Mesenchymal stem cell (in vitro differentiated cells and primary cell): ENCODE results near the gene VSTM1. TPM values are rescaled to one million over a fixed set of nuclear protein-coding genes. Genes with fewer than 3 reads are reported as not detected.

Experiments used
- DNase-seq: peaks from one replicate; pipeline ENCODE4 v3.0.0-alpha.2; 2013
- H2AFZ ChIP-seq: one replicate; pipeline ENCODE4 v1.6.1; 2013; ENCODE audit warnings: low read depth, mild to moderate bottlenecking, control low read depth, inconsistent platforms, low read length, moderate library complexity
- H2AK5ac ChIP-seq: 2 replicates; pipeline ENCODE4 v1.6.1; 2013; ENCODE audit warnings: low read length, moderate library complexity, mild to moderate bottlenecking, inconsistent platforms; ENCODE audit not compliant: severe bottlenecking
- H2BK120ac ChIP-seq: one replicate; pipeline ENCODE4 v1.6.1; 2013; ENCODE audit warnings: low read depth, mild to moderate bottlenecking, inconsistent platforms, low read length, moderate library complexity
- H2BK12ac ChIP-seq, 2 experiments: one replicate each; pipeline ENCODE4 v1.6.1; 2013; ENCODE audit warnings: inconsistent platforms in 2 of 2, low read length in 2 of 2, mild to moderate bottlenecking in 2 of 2, moderate library complexity in 2 of 2, control low read depth in 1 of 2
- H2BK15ac ChIP-seq: one replicate; pipeline ENCODE4 v1.6.1; 2013; ENCODE audit warnings: mild to moderate bottlenecking, low read depth, inconsistent platforms; ENCODE audit not compliant: poor library complexity, severe bottlenecking
- H2BK5ac ChIP-seq: 2 replicates; pipeline ENCODE4 v1.6.1; 2013; ENCODE audit warnings: low read depth, mild to moderate bottlenecking, low read length, control low read depth, inconsistent platforms; ENCODE audit not compliant: poor library complexity, severe bottlenecking
- H3K14ac ChIP-seq, 2 experiments: one replicate each; pipeline ENCODE4 v1.6.1; 2013; ENCODE audit warnings: inconsistent platforms in 2 of 2, low read length in 2 of 2, control low read depth in 1 of 2, mild to moderate bottlenecking in 1 of 2, moderate library complexity in 1 of 2
- H3K18ac ChIP-seq, 2 experiments: one replicate each; pipeline ENCODE4 v1.6.1; 2013; ENCODE audit warnings: inconsistent platforms in 2 of 2, low read length in 2 of 2, control low read depth in 1 of 2, low read depth in 1 of 2, mild to moderate bottlenecking in 1 of 2
- H3K23ac ChIP-seq, 2 experiments: one replicate each; pipeline ENCODE4 v1.6.1; 2013; ENCODE audit warnings: inconsistent platforms in 2 of 2, low read length in 2 of 2, mild to moderate bottlenecking in 2 of 2, moderate library complexity in 2 of 2, control low read depth in 1 of 2
- H3K27ac ChIP-seq: 2 replicates; pipeline ENCODE4 v1.5.1; 2013; ENCODE audit warnings: mild to moderate bottlenecking, moderate library complexity, low read length, control low read depth, inconsistent platforms; ENCODE audit not compliant: poor library complexity, severe bottlenecking
- H3K27me3 ChIP-seq, 2 experiments: 2 replicates each; pipeline versions ENCODE4 v1.6.1 to v1.7.0; 2013; ENCODE audit warnings: low read length in 2 of 2, mild to moderate bottlenecking in 2 of 2, moderate library complexity in 2 of 2, control low read depth in 1 of 2, inconsistent platforms in 1 of 2; ENCODE audit not compliant: control insufficient read depth in 1 of 2, insufficient read depth in 1 of 2
- H3K36me3 ChIP-seq, 2 experiments: 2 replicates each; pipeline versions ENCODE4 v1.6.1 to v1.7.0; 2013; ENCODE audit warnings: low read length in 2 of 2, control low read depth in 1 of 2, inconsistent platforms in 1 of 2, low read depth in 1 of 2, mild to moderate bottlenecking in 1 of 2; ENCODE audit not compliant: insufficient read depth in 2 of 2, control insufficient read depth in 1 of 2
- H3K4ac ChIP-seq, 2 experiments: one replicate each; pipeline ENCODE4 v1.6.1; 2013; ENCODE audit warnings: inconsistent platforms in 2 of 2, low read length in 2 of 2, mild to moderate bottlenecking in 2 of 2, moderate library complexity in 2 of 2, control low read depth in 1 of 2, low read depth in 1 of 2
- H3K4me1 ChIP-seq: 2 replicates; pipeline ENCODE4 v1.6.1; 2013; ENCODE audit warnings: low read depth, low read length, control low read depth; ENCODE audit not compliant: control insufficient read depth, insufficient read depth
- H3K4me2 ChIP-seq: 2 replicates; pipeline ENCODE4 v1.6.1; 2013; ENCODE audit warnings: low read length, mild to moderate bottlenecking, inconsistent platforms; ENCODE audit not compliant: poor library complexity, severe bottlenecking
- H3K4me3 ChIP-seq, 2 experiments: 2 replicates each; pipeline versions ENCODE4 v1.5.1 to v1.7.0; 2013; ENCODE audit warnings: low read length in 2 of 2, mild to moderate bottlenecking in 2 of 2, control low read depth in 1 of 2, low read depth in 1 of 2; ENCODE audit not compliant: insufficient read depth in 1 of 2
- H3K79me1 ChIP-seq: replicated peaks from 2 replicates; pipeline ENCODE4 v1.6.1; 2013; ENCODE audit warnings: mild to moderate bottlenecking, control low read depth, low read length, inconsistent platforms; ENCODE audit not compliant: poor library complexity, severe bottlenecking
- H3K9ac ChIP-seq: 2 replicates; pipeline ENCODE4 v1.7.0; 2013; ENCODE audit warnings: mild to moderate bottlenecking, low read length, moderate library complexity
- H3K9me3 ChIP-seq: 2 replicates; pipeline ENCODE4 v1.7.0; 2013; ENCODE audit warnings: mild to moderate bottlenecking, low read length; ENCODE audit not compliant: control insufficient read depth
- H4K8ac ChIP-seq: one replicate; pipeline ENCODE4 v1.6.1; 2013; ENCODE audit warnings: inconsistent platforms, mild to moderate bottlenecking, low read length, moderate library complexity
- H4K91ac ChIP-seq: one replicate; pipeline ENCODE4 v1.6.1; 2013; ENCODE audit warnings: mild to moderate bottlenecking, low read length, inconsistent platforms
- WGBS: methylation state at CpG from one replicate; pipeline ENCODE4 v1.1.7; 2013; ENCODE audit warnings: mixed read lengths; 5-methylcytosine and 5-hydroxymethylcytosine counted together
- polyA plus RNA-seq, 2 experiments: library from polyadenylated mRNA; stranded (reverse); fragments of 200-250 nt; gene quantifications; one replicate each; pipeline ENCODE4 v1.2.3, GENCODE V29; 2013

VSTM1 gene
- not detected for polyA plus RNA-seq (2013, experiment 1 of 2)
- not detected for polyA plus RNA-seq (2013, experiment 2 of 2)

GRCh38 chr19:54063350-54064116 is at the start of gene VSTM1:
VSTM1 (minus strand) TSS chr19:54063897; CDS start chr19:54063777, 120 bp downstream.
- Histone ChIP-seq H3K4me1 (no peaks in the 10 kb centered on the region), H3K9ac (no peak within 1 kb of the TSS), H3K9me3 (no peaks in the 10 kb centered on the region), H3K27me3 (peaks cover 0 to 3% of the 10 kb centered on the region in 2 experiments), H4K91ac (no peak within 1 kb of the TSS), H3K36me3 (no peaks in the 10 kb centered on the region), H3K18ac (no peak within 1 kb of the TSS), H2BK120ac (no peak within 1 kb of the TSS), H3K14ac (no peak within 1 kb of the TSS), H2AK5ac (no peak within 1 kb of the TSS), H2BK12ac (no peak within 1 kb of the TSS), H3K4ac (no peak within 1 kb of the TSS), H2BK5ac (no peak within 1 kb of the TSS), H3K4me2 (no peak within 1 kb of the TSS), H3K23ac (no peak within 1 kb of the TSS), H3K27ac (no peak within 1 kb of the TSS), H3K79me1 (no peaks in the 10 kb centered on the region), H3K4me3 (no peak within 1 kb of the TSS), H4K8ac (no peak within 1 kb of the TSS), H2BK15ac (no peak within 1 kb of the TSS), H2AFZ (no peak within 1 kb of the TSS)
- no peak for DNase-seq
- 94% methylated on average over 30 of the region's 34 CpGs for WGBS

- H3K4me1 ChIP-seq, result peaks cover 9% of the 10 kb centered on the region
- no peak overlapping the region for H4K91ac ChIP-seq
- H2BK15ac ChIP-seq, result no peak overlapping the region
- H3K4ac ChIP-seq, result no peak overlapping the region
- no peak overlapping the region for H3K27ac ChIP-seq
- no peaks in the 10 kb centered on the region for H3K9me3 ChIP-seq
- no peak for DNase-seq
- WGBS, result 95% methylated on average over 4 of the region's 6 CpGs
- H3K36me3 ChIP-seq, result peaks cover 61 to 66% of the 10 kb centered on the region in 2 experiments
- no peak overlapping the region for H4K8ac ChIP-seq
- no peak overlapping the region for H2BK5ac ChIP-seq
- no peak overlapping the region for H2AK5ac ChIP-seq
- H3K4me2 ChIP-seq, result no peak overlapping the region
- no peak overlapping the region for H3K23ac ChIP-seq
- no peaks in the 10 kb centered on the region for H3K27me3 ChIP-seq
- H2BK12ac ChIP-seq, result no peak overlapping the region
- H3K18ac ChIP-seq, result no peak overlapping the region
- H2AFZ ChIP-seq, result no peak overlapping the region
- no peak overlapping the region for H2BK120ac ChIP-seq
- no peak overlapping the region for H3K9ac ChIP-seq
- H3K79me1 ChIP-seq, result peaks cover 48% of the 10 kb centered on the region
- no peak overlapping the region for H3K4me3 ChIP-seq
- no peak overlapping the region for H3K14ac ChIP-seq
Observed at GRCh38 chr19:54109651-54110050, 46.0 kb upstream of the VSTM1 start.

- Histone ChIP-seq H3K4ac (no peak overlapping the region), H3K27ac (no peak overlapping the region), H3K18ac (no peak overlapping the region), H3K4me3 (no peak overlapping the region), H2AFZ (no peak overlapping the region), H3K23ac (no peak overlapping the region), H3K14ac (no peak overlapping the region), H3K27me3 (no peaks in the 10 kb centered on the region), H3K36me3 (peaks cover 61% of the 10 kb centered on the region in 2 experiments), H4K8ac (no peak overlapping the region), H2BK120ac (no peak overlapping the region), H3K9me3 (no peaks in the 10 kb centered on the region), H4K91ac (no peak overlapping the region), H3K79me1 (peaks cover 42% of the 10 kb centered on the region), H2AK5ac (no peak overlapping the region), H2BK15ac (no peak overlapping the region), H3K9ac (no peak overlapping the region), H3K4me2 (no peak overlapping the region), H3K4me1 (peaks cover 6% of the 10 kb centered on the region), H2BK12ac (no peak overlapping the region), H2BK5ac (no peak overlapping the region)
- no peak for DNase-seq
- 94% methylated on average over 5 of the region's 7 CpGs for WGBS
Observed at GRCh38 chr19:54108496-54108895, 44.8 kb upstream of the VSTM1 start.

GRCh38 chr19:54107876-54108490 is 44.3 kb upstream of the VSTM1 start:
- Histone ChIP-seq H2BK12ac (no peak overlapping the region), H2BK120ac (no peak overlapping the region), H3K14ac (no peak overlapping the region), H3K4me1 (peaks cover 7% of the 10 kb centered on the region), H2AK5ac (no peak overlapping the region), H3K79me1 (peaks cover 37% of the 10 kb centered on the region), H3K4me3 (no peak overlapping the region), H3K27me3 (no peaks in the 10 kb centered on the region), H3K18ac (no peak overlapping the region), H3K9ac (no peak overlapping the region), H4K91ac (no peak overlapping the region), H3K4me2 (no peak overlapping the region), H2BK5ac (no peak overlapping the region), H3K23ac (no peak overlapping the region), H3K36me3 (peaks cover 57 to 61% of the 10 kb centered on the region in 2 experiments), H3K9me3 (no peaks in the 10 kb centered on the region), H2BK15ac (no peak overlapping the region), H4K8ac (no peak overlapping the region), H2AFZ (no peak overlapping the region), H3K27ac (no peak overlapping the region), H3K4ac (no peak overlapping the region)
- 89% methylated on average over 20 of the region's 21 CpGs for WGBS
- no peak for DNase-seq
